Gastroesophageal sphincter (tissue), 3 donors: Measurements from ENCODE around the gene DPEP2NB.

ENCODE experiments used
- EP300 ChIP-seq: sonication (generic); formaldehyde crosslinking; IDR thresholded peaks from one replicate; pipeline ENCODE4 v1.6.1; 2017; ENCODE audit warnings: antibody characterized with exemption, mild to moderate bottlenecking
- POLR2A ChIP-seq, 2 donors: fragments of 450-650 bp; IDR thresholded peaks; one replicate each; pipeline ENCODE4 v1.6.1; 2017; ENCODE audit warnings: antibody characterized with exemption in 2 of 2, mild to moderate bottlenecking in 2 of 2, moderate library complexity in 1 of 2
- TF ChIP-seq, protein P1 (sequence below), 4 experiments: fragments of 200-600 bp in 2 of 4; fragments of 450-650 bp in 2 of 4; sonication (generic) in 1 of 4; IDR thresholded peaks; one replicate each; pipeline ENCODE4 v1.5.1; 2017 to 2019; ENCODE audit warnings: antibody characterized with exemption in 4 of 4, mild to moderate bottlenecking in 2 of 4, moderate library complexity in 2 of 4

DNA sequence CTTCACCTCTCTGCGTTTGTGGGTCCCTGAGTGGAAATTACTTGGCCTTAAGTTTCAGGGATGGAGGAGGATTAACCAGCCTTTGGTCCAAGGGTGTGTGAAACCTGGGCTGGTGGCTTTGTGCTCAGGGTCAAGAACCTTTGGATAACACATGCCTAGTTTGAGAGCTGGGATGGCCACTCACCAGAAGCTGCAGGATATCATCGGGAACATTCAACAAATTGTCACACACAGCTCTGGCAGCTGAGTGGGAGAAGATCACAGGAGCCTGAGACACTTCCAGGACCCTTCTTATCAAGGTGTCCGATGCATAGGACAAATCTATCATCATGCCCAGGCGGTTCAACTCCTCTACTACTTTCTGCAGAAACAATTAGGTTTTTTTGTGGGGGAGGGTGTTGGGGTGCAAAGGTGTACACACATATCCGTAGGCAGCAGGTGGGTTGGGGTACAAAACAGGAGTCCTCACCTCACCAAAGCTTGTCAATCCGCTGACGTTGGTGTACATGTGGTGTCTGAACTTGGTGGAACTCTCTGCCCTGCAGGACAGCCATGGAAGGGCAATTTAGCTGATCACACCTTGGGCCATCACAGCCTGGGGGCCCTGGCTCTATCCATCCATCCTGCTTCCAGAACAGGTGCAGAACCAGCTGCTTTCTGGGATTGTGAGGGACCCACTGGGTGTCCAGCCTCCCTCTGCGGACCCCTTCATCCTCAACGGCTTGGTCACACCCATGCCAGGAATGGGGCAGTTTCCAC, 38.1 kb downstream of the DPEP2NB start:
- TF ChIP-seq, protein P1, sequence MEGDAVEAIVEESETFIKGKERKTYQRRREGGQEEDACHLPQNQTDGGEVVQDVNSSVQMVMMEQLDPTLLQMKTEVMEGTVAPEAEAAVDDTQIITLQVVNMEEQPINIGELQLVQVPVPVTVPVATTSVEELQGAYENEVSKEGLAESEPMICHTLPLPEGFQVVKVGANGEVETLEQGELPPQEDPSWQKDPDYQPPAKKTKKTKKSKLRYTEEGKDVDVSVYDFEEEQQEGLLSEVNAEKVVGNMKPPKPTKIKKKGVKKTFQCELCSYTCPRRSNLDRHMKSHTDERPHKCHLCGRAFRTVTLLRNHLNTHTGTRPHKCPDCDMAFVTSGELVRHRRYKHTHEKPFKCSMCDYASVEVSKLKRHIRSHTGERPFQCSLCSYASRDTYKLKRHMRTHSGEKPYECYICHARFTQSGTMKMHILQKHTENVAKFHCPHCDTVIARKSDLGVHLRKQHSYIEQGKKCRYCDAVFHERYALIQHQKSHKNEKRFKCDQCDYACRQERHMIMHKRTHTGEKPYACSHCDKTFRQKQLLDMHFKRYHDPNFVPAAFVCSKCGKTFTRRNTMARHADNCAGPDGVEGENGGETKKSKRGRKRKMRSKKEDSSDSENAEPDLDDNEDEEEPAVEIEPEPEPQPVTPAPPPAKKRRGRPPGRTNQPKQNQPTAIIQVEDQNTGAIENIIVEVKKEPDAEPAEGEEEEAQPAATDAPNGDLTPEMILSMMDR (IDR thresholded peaks at IDR 0.05), result no peak
- TF ChIP-seq POLR2A (IDR thresholded peaks at IDR 0.05) (no peak), EP300 (no peak)
